Heart left ventricle (tissue), 13 donors: ENCODE measurements around the gene PTK6.

ENCODE experiments used
- CTCF ChIP-seq, 12 donors: fragments of 200-600 bp; sonication (generic) in 4 of 12; IDR thresholded peaks; one replicate each; pipeline versions ENCODE4 v1.5.0 to v1.8.0; 2018 to 2022; ENCODE audit warnings: antibody characterized with exemption in 12 of 12, mild to moderate bottlenecking in 5 of 12
- POLR2A ChIP-seq, 2 donors: fragments of 450-650 bp; IDR thresholded peaks; one replicate each; pipeline ENCODE4 v1.6.1; 2017; ENCODE audit warnings: antibody characterized with exemption in 2 of 2, mild to moderate bottlenecking in 2 of 2, moderate library complexity in 2 of 2
- donor health status: ischemic (EF 13 %, LVEDD 7.1; RV severe dilation, severe dysfunction).
- donor health status: DM: no; HTN: yes; CAD: no.
- donor health status: DM: no; HTN: no; CAD: no.
- donor health status: ischemic (EF 25% LVEDD 6.9; RV normal size, moderate dysfunction).
- donor health status: ischemic (EF 25% LVEDD 5.7; RV mildly dilated, moderate dysfunction).
- donor health status: ischemic (EF 35%, LVEDD 5.7; RV mildly dilated, moderate dysfunction).
- donor health status: nonischemic (EF 11% LVEDD 7.7; RV severe dilation, severe dysfunction).
- donor health status: DM: yes; HTN: yes; CAD: no.
- donor health status: PGD.
- donor health status: ischemic (EF 29% LVEDD 5.4; RV normal size, mild dysfunction).
- donor health status: nonischemic (EF 23%, LVEDD 6.1; RV moderate dilation, normal function).

GRCh38 chr20:63496596-63497120 lies 40.5 kb downstream of the PTK6 start:
- TF ChIP-seq CTCF (IDR thresholded peaks at IDR 0.05) (no peak), POLR2A (IDR thresholded peaks at IDR 0.05) (no peak)
